ENCODE results near the gene GPR27. TPM values are rescaled to one million over a fixed set of nuclear protein-coding genes. Genes with fewer than 3 reads are reported as not detected.

Gene GPR27
- polyA plus RNA-seq, 1 donor (not counting 4 experiments of a cell fraction or from before 2014, with no cell fraction given): 0.12 TPM

- no peak overlapping the region for H3K4me3 ChIP-seq (ENCODE audit: control insufficient read depth in 2 of 3, extremely low read depth in 1 of 3, insufficient read depth in 2 of 3, low read depth in 1 of 3, low read length in 3 of 3)
- dilution Hi-C loops (cut with MboI; ENCODE audit: extremely low pct_ligation_motif_present, low sequenced_read_pairs): no loop called here
- no peak overlapping the region for H3K27ac ChIP-seq (ENCODE audit: control insufficient read depth, insufficient read depth, low read length)
- FAIRE-seq (no peak), DNase-seq (ENCODE audit: low read depth, low spot score) (no peak)
- peaks cover 44% of the 10 kb centered on the region for H3K27me3 ChIP-seq (ENCODE audit: control insufficient read depth, extremely low read depth, insufficient read depth, low read length)
- H4K20me1 ChIP-seq (ENCODE audit: control insufficient read depth, extremely low read depth, insufficient read depth, low read length): no peaks in the 10 kb centered on the region
- no peak overlapping the region for H2AFZ ChIP-seq (ENCODE audit: control insufficient read depth, low read length)
- H3K4me2 ChIP-seq (ENCODE audit: control insufficient read depth, extremely low read depth, insufficient read depth, low read depth, low read length): no peak overlapping the region
- no peak overlapping the region for H3K9ac ChIP-seq (ENCODE audit: control insufficient read depth, extremely low read depth, insufficient read depth, low read length)
- no peaks in the 10 kb centered on the region for H3K9me3 ChIP-seq (ENCODE audit: control insufficient read depth, low read depth, low read length)
- no peaks in the 10 kb centered on the region for H3K9me1 ChIP-seq (ENCODE audit: control insufficient read depth, extremely low read depth, insufficient read depth, low read length)
- H3K36me3 ChIP-seq (ENCODE audit: control insufficient read depth in 2 of 2, extremely low read depth in 1 of 2, insufficient read depth in 2 of 2, low read length in 2 of 2): no peaks in the 10 kb centered on the region
- H3K4me1 ChIP-seq (ENCODE audit: control insufficient read depth, extremely low read depth, insufficient read depth, low read length): peaks cover 5% of the 10 kb centered on the region
- no peak for TF ChIP-seq CTCF (optimal IDR thresholded peaks at IDR 0.05 in 1 of 3, IDR thresholded peaks at IDR 0.05 in 1 of 3, conservative IDR thresholded peaks at IDR 0.05 in 1 of 3; ENCODE audit: extremely low read depth in 1 of 3, insufficient read depth in 2 of 3, low read length in 3 of 3)
- peak; percentile 98 for TF ChIP-seq EZH2 (IDR thresholded peaks at IDR 0.05; ENCODE audit: low read length)
- no peaks in the 10 kb centered on the region for H3K79me2 ChIP-seq (ENCODE audit: control insufficient read depth, insufficient read depth, low read length)
Observed at GRCh38 chr3:71785532-71786216, 32.0 kb downstream of the GPR27 start.

- H3K27me3 ChIP-seq (ENCODE audit: control insufficient read depth, extremely low read depth, insufficient read depth, low read length): peaks cover 43% of the 10 kb centered on the region
- no peak for FAIRE-seq
Observed at GRCh38 chr3:71786217-71786549, 32.5 kb downstream of the GPR27 start.

More at GRCh38 chr3:71786217-71786549, 32.5 kb downstream of the GPR27 start:
- Histone ChIP-seq H3K4me3 (ENCODE audit: control insufficient read depth in 2 of 3, extremely low read depth in 1 of 3, insufficient read depth in 2 of 3, low read depth in 1 of 3, low read length in 3 of 3) (no peak overlapping the region), H3K4me2 (ENCODE audit: control insufficient read depth, extremely low read depth, insufficient read depth, low read depth, low read length) (no peak overlapping the region), H3K79me2 (ENCODE audit: control insufficient read depth, insufficient read depth, low read length) (no peaks in the 10 kb centered on the region), H3K9me3 (ENCODE audit: control insufficient read depth, low read depth, low read length) (no peaks in the 10 kb centered on the region), H3K27ac (ENCODE audit: control insufficient read depth, insufficient read depth, low read length) (no peak overlapping the region), H3K4me1 (ENCODE audit: control insufficient read depth, extremely low read depth, insufficient read depth, low read length) (peaks cover 5% of the 10 kb centered on the region), H3K36me3 (ENCODE audit: control insufficient read depth in 2 of 2, extremely low read depth in 1 of 2, insufficient read depth in 2 of 2, low read length in 2 of 2) (no peaks in the 10 kb centered on the region), H4K20me1 (ENCODE audit: control insufficient read depth, extremely low read depth, insufficient read depth, low read length) (no peaks in the 10 kb centered on the region), H3K9ac (ENCODE audit: control insufficient read depth, extremely low read depth, insufficient read depth, low read length) (no peak overlapping the region), H3K9me1 (ENCODE audit: control insufficient read depth, extremely low read depth, insufficient read depth, low read length) (no peaks in the 10 kb centered on the region), H2AFZ (ENCODE audit: control insufficient read depth, low read length) (no peak overlapping the region)
- DNase-seq (ENCODE audit: low read depth, low spot score): no peak
- dilution Hi-C loops (cut with MboI; ENCODE audit: extremely low pct_ligation_motif_present, low sequenced_read_pairs): no loop called here
- TF ChIP-seq CTCF (optimal IDR thresholded peaks at IDR 0.05 in 1 of 3, IDR thresholded peaks at IDR 0.05 in 1 of 3, conservative IDR thresholded peaks at IDR 0.05 in 1 of 3; ENCODE audit: extremely low read depth in 1 of 3, insufficient read depth in 2 of 3, low read length in 3 of 3): no peak
- TF ChIP-seq EZH2 (IDR thresholded peaks at IDR 0.05; ENCODE audit: low read length): no peak
